CD14-positive monocyte (primary cell): ENCODE results near the gene CLCN5. TPM values are rescaled to one million over a fixed set of nuclear protein-coding genes. Genes with fewer than 3 reads are reported as not detected.

Experiments
- DNase-seq, 3 donors: peaks; one replicate each; pipeline ENCODE4 v3.0.0-alpha.2; 2011 to 2022
- H2AFZ ChIP-seq: 2 replicates; pipeline ENCODE4 v1.6.0; 2012; ENCODE audit warnings: mild to moderate bottlenecking, low read depth, low read length, inconsistent platforms; ENCODE audit not compliant: insufficient read depth, poor library complexity, severe bottlenecking
- H3K27ac ChIP-seq, 2 donors: 1 replicate in 1 of 2; 2 replicates in 1 of 2; pipeline ENCODE4 v1.5.1; 2012 to 2013; ENCODE audit warnings: low read length in 2 of 2, control low read depth in 1 of 2, inconsistent platforms in 1 of 2, low read depth in 1 of 2, mild to moderate bottlenecking in 1 of 2
- H3K27me3 ChIP-seq, 2 donors: one replicate each; pipeline versions ENCODE4 v1.6.0 to v1.6.1; 2011 to 2013; ENCODE audit warnings: low read length in 2 of 2; ENCODE audit not compliant: control insufficient read depth in 2 of 2, insufficient read depth in 2 of 2
- H3K36me3 ChIP-seq, 2 donors: replicated peaks in 1 of 2; 1 replicate in 1 of 2; 2 replicates in 1 of 2; pipeline versions ENCODE4 v1.5.1 to v1.6.1; 2012 to 2013; ENCODE audit warnings: low read length in 2 of 2, control low read depth in 1 of 2, inconsistent platforms in 1 of 2, mild to moderate bottlenecking in 1 of 2; ENCODE audit not compliant: insufficient read depth in 2 of 2, control insufficient read depth in 1 of 2
- H3K4me1 ChIP-seq, 2 donors: 1 replicate in 1 of 2; 2 replicates in 1 of 2; pipeline versions ENCODE4 v1.5.1 to v1.6.1; 2012 to 2013; ENCODE audit warnings: low read length in 2 of 2, control low read depth in 1 of 2, inconsistent platforms in 1 of 2, mild to moderate bottlenecking in 1 of 2, moderate library complexity in 1 of 2; ENCODE audit not compliant: insufficient read depth in 2 of 2, control insufficient read depth in 1 of 2
- H3K4me2 ChIP-seq: replicated peaks from 2 replicates; pipeline ENCODE3; 2012; ENCODE audit warnings: low read length, moderate library complexity, mild to moderate bottlenecking; ENCODE audit not compliant: poor library complexity, severe bottlenecking; ENCODE audit errors: extremely low read depth
- H3K4me3 ChIP-seq, 3 experiments: fragments of 200-600 bp in 1 of 3; sonication (generic) in 1 of 3; replicated peaks in 1 of 3; 1 replicate in 2 of 3; 2 replicates in 1 of 3; pipeline ENCODE4 v1.5.1; 2011 to 2013; ENCODE audit warnings: low read length in 3 of 3, mild to moderate bottlenecking in 3 of 3, control low read depth in 2 of 3, low read depth in 2 of 3, inconsistent platforms in 1 of 3, moderate library complexity in 1 of 3
- H3K79me2 ChIP-seq: 2 replicates; pipeline ENCODE4 v1.6.0; 2012; ENCODE audit warnings: mild to moderate bottlenecking, control low read depth, inconsistent platforms, low read length, moderate library complexity; ENCODE audit not compliant: insufficient read depth
- H3K9ac ChIP-seq: 2 replicates; pipeline ENCODE4 v1.6.0; 2017; ENCODE audit warnings: low read length, mild to moderate bottlenecking; ENCODE audit not compliant: insufficient read depth, poor library complexity, severe bottlenecking
- H3K9me3 ChIP-seq, 2 donors: replicated peaks in 1 of 2; 1 replicate in 1 of 2; 2 replicates in 1 of 2; pipeline versions ENCODE4 v1.5.1 to v1.6.1; 2012 to 2013; ENCODE audit warnings: low read length in 2 of 2, control low read depth in 1 of 2; ENCODE audit not compliant: control insufficient read depth in 1 of 2, insufficient read depth in 1 of 2
- H4K20me1 ChIP-seq: 2 replicates; pipeline ENCODE4 v1.6.0; 2012; ENCODE audit warnings: mild to moderate bottlenecking, low read length, control low read depth, moderate library complexity; ENCODE audit not compliant: insufficient read depth
- H3K27ac Mint-ChIP-seq, 7 donors: one replicate each; pipeline ENCODE4 v1.8.0; 2020; ENCODE audit warnings: mild to moderate bottlenecking in 7 of 7, mixed read lengths in 7 of 7, moderate library complexity in 6 of 7, inconsistent platforms in 2 of 7
- H3K27me3 Mint-ChIP-seq, 3 donors: one replicate each; pipeline ENCODE4 v1.8.0; 2021 to 2022; ENCODE audit warnings: low read depth in 3 of 3, mild to moderate bottlenecking in 3 of 3, mixed read lengths in 3 of 3, moderate library complexity in 3 of 3, inconsistent platforms in 1 of 3
- H3K36me3 Mint-ChIP-seq, 2 donors: one replicate each; pipeline ENCODE4 v1.8.0; 2020; ENCODE audit warnings: mixed read lengths in 2 of 2, inconsistent platforms in 1 of 2, mild to moderate bottlenecking in 1 of 2
- H3K4me1 Mint-ChIP-seq: one replicate; pipeline ENCODE4 v1.8.0; 2020; ENCODE audit warnings: mild to moderate bottlenecking, mixed read lengths
- H3K4me3 Mint-ChIP-seq, 2 donors: one replicate each; pipeline ENCODE4 v1.8.0; 2020; ENCODE audit warnings: mild to moderate bottlenecking in 2 of 2, mixed read lengths in 2 of 2, moderate library complexity in 1 of 2
- H3K9me3 Mint-ChIP-seq, 7 donors: one replicate each; pipeline ENCODE4 v1.8.0; 2020 to 2022; ENCODE audit warnings: mixed read lengths in 7 of 7, mild to moderate bottlenecking in 6 of 7, moderate library complexity in 6 of 7, inconsistent platforms in 2 of 7
- WGBS: methylation state at CpG from one replicate; pipeline ENCODE4 v1.1.5; 2013; ENCODE audit warnings: missing lambda C conversion rate; ENCODE audit not compliant: insufficient coverage; 5-methylcytosine and 5-hydroxymethylcytosine counted together
- intact Hi-C, 2 donors: fragments of 100-400 bp; cut with micrococcal nuclease; formaldehyde crosslinking; loops; one replicate each; pipeline versions ENCODE4 v1.15.0 to v1.15.1; 2023
- polyA plus RNA-seq, 3 donors: library from polyadenylated mRNA; depleted of rRNA in 1 of 3; unstranded in 2 of 3; stranded (reverse) in 1 of 3; fragments of 300-500 nt in 2 of 3; fragments of >200 nt in 1 of 3; fragmentation: Illumina TruSeq in 2 of 3; gene quantifications; 1 replicate in 2 of 3; 2 replicates in 1 of 3; pipeline ENCODE4 v1.2.3, GENCODE V29; 2012 to 2021
- TF ChIP-seq, protein P1 (sequence below): fragments of 200-600 bp; IDR thresholded peaks from one replicate; pipeline ENCODE4 v1.8.0; 2022; ENCODE audit warnings: antibody characterized with exemption, mild to moderate bottlenecking

CLCN5 gene
- polyA plus RNA-seq, 3 donors = 4.1 to 4.2 (median 4.1) TPM

DNA sequence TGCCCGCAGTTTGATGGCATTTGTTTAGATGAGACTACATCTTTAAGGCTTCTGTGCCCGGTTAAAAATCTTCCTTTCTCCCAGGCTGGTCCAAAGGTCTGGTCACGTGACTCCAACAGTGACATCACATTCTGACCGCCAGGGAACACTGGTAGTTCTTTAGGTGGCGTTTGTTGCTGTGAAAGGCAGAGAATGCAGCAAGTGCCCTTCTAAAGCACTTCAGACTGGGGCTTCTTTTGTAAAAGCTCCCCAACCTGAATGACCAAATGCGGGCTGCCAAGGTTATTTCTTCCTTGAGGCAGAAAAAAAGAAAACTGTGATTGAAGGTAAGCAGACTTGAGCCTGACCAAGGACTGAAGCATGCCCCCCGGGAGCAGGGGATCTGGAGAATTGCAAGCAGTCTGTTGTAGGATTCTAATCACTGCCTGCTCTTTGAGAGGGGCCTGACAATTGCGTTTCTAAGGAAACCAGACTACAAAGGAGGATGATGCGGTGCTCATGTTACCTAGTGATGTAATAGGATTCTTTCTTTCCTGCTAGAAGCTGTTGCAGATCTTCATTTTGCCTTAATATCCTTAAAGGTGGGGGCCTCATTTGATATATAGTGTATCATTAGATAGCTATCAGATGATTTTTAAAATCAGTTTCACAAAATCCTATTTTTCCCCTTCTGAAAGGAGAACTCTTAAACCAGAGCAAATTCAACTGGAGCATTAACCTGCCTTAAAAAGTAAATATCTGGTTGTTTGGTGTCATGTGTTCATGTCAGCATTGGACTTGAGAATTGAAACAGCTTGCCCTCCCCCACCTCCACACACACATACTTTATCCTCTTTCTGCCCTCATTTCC lies 145.3 kb downstream of the CLCN5 start:
- peaks cover 5 to 15% of the 10 kb centered on the region in 2 donors for H3K36me3 Mint-ChIP-seq
- H3K4me3 ChIP-seq = no peak overlapping the region
- H3K4me1 ChIP-seq = no peaks in the 10 kb centered on the region
- TF ChIP-seq, protein P1, sequence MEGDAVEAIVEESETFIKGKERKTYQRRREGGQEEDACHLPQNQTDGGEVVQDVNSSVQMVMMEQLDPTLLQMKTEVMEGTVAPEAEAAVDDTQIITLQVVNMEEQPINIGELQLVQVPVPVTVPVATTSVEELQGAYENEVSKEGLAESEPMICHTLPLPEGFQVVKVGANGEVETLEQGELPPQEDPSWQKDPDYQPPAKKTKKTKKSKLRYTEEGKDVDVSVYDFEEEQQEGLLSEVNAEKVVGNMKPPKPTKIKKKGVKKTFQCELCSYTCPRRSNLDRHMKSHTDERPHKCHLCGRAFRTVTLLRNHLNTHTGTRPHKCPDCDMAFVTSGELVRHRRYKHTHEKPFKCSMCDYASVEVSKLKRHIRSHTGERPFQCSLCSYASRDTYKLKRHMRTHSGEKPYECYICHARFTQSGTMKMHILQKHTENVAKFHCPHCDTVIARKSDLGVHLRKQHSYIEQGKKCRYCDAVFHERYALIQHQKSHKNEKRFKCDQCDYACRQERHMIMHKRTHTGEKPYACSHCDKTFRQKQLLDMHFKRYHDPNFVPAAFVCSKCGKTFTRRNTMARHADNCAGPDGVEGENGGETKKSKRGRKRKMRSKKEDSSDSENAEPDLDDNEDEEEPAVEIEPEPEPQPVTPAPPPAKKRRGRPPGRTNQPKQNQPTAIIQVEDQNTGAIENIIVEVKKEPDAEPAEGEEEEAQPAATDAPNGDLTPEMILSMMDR = no peak
- no peaks in the 10 kb centered on the region for H3K79me2 ChIP-seq
- no peak for DNase-seq
- H3K4me3 Mint-ChIP-seq = no peak overlapping the region
- peaks cover 0 to 1% (median 1%) of the 10 kb centered on the region in 3 donors for H3K27me3 Mint-ChIP-seq
- H4K20me1 ChIP-seq = no peaks in the 10 kb centered on the region
- H3K9me3 Mint-ChIP-seq = peaks cover 0 to 3% (median 0%) of the 10 kb centered on the region in 7 donors
- H3K36me3 ChIP-seq = peaks cover 0 to 11% of the 10 kb centered on the region in 2 donors
- no peak overlapping the region for H3K27ac ChIP-seq
- H3K4me2 ChIP-seq = no peak overlapping the region
- no peak overlapping the region for H2AFZ ChIP-seq
- WGBS = no CpG with 5 or more reads among the region's 9 CpGs
- H3K4me1 Mint-ChIP-seq = peaks cover 4% of the 10 kb centered on the region
- no peaks in the 10 kb centered on the region for H3K27me3 ChIP-seq
- no peaks in the 10 kb centered on the region for H3K9me3 ChIP-seq
- no peak overlapping the region for H3K27ac Mint-ChIP-seq
- H3K9ac ChIP-seq = no peak overlapping the region
- intact Hi-C loops = no loop called here

DNA sequence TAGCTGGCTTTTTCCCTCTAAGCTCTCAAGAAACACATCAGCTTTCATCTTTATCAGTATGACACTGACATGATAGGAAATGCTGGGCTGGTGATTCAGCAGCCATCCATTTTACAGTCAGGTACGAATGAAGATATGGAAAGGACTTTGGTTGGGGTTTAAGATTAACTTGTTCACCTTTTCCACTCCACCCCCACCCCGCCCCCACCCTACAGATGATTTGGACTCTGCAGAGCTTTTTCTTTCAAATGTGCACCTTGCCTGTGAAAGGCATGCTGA lies 145.8 kb downstream of the CLCN5 start:
- Histone ChIP-seq H3K9me3 (no peaks in the 10 kb centered on the region), H3K27me3 (no peaks in the 10 kb centered on the region), H2AFZ (no peak overlapping the region), H4K20me1 (no peaks in the 10 kb centered on the region), H3K4me3 (no peak overlapping the region), H3K9ac (no peak overlapping the region), H3K4me1 (no peaks in the 10 kb centered on the region), H3K36me3 (peaks cover 0 to 11% of the 10 kb centered on the region in 2 donors), H3K27ac (no peak overlapping the region), H3K4me2 (no peak overlapping the region), H3K79me2 (no peaks in the 10 kb centered on the region)
- peaks cover 5 to 19% of the 10 kb centered on the region in 2 donors for H3K36me3 Mint-ChIP-seq
- no CpG with 5 or more reads among the region's 2 CpGs for WGBS
- H3K4me1 Mint-ChIP-seq = peaks cover 4% of the 10 kb centered on the region
- no peak overlapping the region for H3K27ac Mint-ChIP-seq
- intact Hi-C loops = no loop called here
- peaks cover 0 to 2% (median 0%) of the 10 kb centered on the region in 7 donors for H3K9me3 Mint-ChIP-seq
- peaks cover 0 to 1% (median 1%) of the 10 kb centered on the region in 3 donors for H3K27me3 Mint-ChIP-seq
- H3K4me3 Mint-ChIP-seq = no peak overlapping the region
- no peak for DNase-seq
- TF ChIP-seq, protein P1 = no peak
